Ishikawa (cell line): ENCODE measurements around the gene EBF4.

Experiments
- CEBPB ChIP-seq: IDR thresholded peaks from 2 replicates; pipeline ENCODE4 v1.6.1; 2012
- CREB1 ChIP-seq: IDR thresholded peaks from 2 replicates; pipeline ENCODE4 v1.6.1; 2012; ENCODE audit warnings: low read depth
- EGR1 ChIP-seq: IDR thresholded peaks from 2 replicates; pipeline ENCODE4 v1.6.1; 2012
- EP300 ChIP-seq: IDR thresholded peaks from 2 replicates; pipeline ENCODE4 v1.6.1; 2012; ENCODE audit warnings: borderline replicate concordance
- FOXM1 ChIP-seq: IDR thresholded peaks from 2 replicates; pipeline ENCODE4 v1.6.1; 2012; ENCODE audit warnings: low read depth, borderline replicate concordance
- MAX ChIP-seq: IDR thresholded peaks from 2 replicates; pipeline ENCODE4 v1.6.1; 2012
- NFIC ChIP-seq: IDR thresholded peaks from 2 replicates; pipeline ENCODE4 v1.6.1; 2012
- RAD21 ChIP-seq: IDR thresholded peaks from 2 replicates; pipeline ENCODE4 v1.6.1; 2012; ENCODE audit warnings: low read depth
- REST ChIP-seq: IDR thresholded peaks from 2 replicates; pipeline ENCODE4 v1.6.1; 2012; ENCODE audit warnings: low read depth, mild to moderate bottlenecking
- TAF1 ChIP-seq: IDR thresholded peaks from 2 replicates; pipeline ENCODE4 v1.6.1; 2012; ENCODE audit warnings: low read depth, mild to moderate bottlenecking
- TCF12 ChIP-seq: IDR thresholded peaks from 2 replicates; pipeline ENCODE4 v1.6.1; 2012; ENCODE audit warnings: low read depth
- TEAD4 ChIP-seq: IDR thresholded peaks from 2 replicates; pipeline ENCODE4 v1.6.1; 2012
- USF1 ChIP-seq: IDR thresholded peaks from 2 replicates; pipeline ENCODE4 v1.6.1; 2012
- YY1 ChIP-seq: IDR thresholded peaks from 2 replicates; pipeline ENCODE4 v1.6.1; 2012; ENCODE audit warnings: low read depth
- ZBTB7A ChIP-seq: IDR thresholded peaks from 2 replicates; pipeline ENCODE4 v1.6.1; 2012; ENCODE audit warnings: low read depth

The EBF4 gene

GRCh38 chr20:2709205-2709981 is 16.8 kb downstream of the EBF4 start:
- TF ChIP-seq TCF12 (no peak), TAF1 (no peak), EGR1 (no peak), YY1 (no peak), NFIC (no peak), MAX (no peak), CREB1 (no peak), CEBPB (no peak), REST (no peak), FOXM1 (no peak), EP300 (no peak), RAD21 (no peak), TEAD4 (no peak), USF1 (no peak), ZBTB7A (no peak)

- TF ChIP-seq ZBTB7A (no peak), USF1 (peak; percentile 11; the same call in 1 of the 2 replicates), RAD21 (peak; percentile 58), CREB1 (no peak), REST (no peak)
These were observed 20.7 kb downstream of the EBF4 start for GRCh38 chr20:2713285-2713684.

- TF ChIP-seq TAF1 (no peak), RAD21 (no peak), EP300 (no peak), YY1 (no peak), EGR1 (no peak), ZBTB7A (no peak), USF1 (no peak), REST (no peak), FOXM1 (no peak), TEAD4 (no peak), MAX (no peak), NFIC (no peak), CREB1 (no peak), CEBPB (no peak), TCF12 (no peak)
These were observed 36.7 kb downstream of the EBF4 start for GRCh38 chr20:2729251-2729713.

- TF ChIP-seq CEBPB (no peak), RAD21 (no peak), YY1 (no peak), TCF12 (no peak), EP300 (no peak), REST (no peak), MAX (no peak), ZBTB7A (no peak), TAF1 (no peak), CREB1 (no peak), TEAD4 (no peak), FOXM1 (no peak), EGR1 (no peak), NFIC (no peak), USF1 (no peak)
These were observed 37.2 kb downstream of the EBF4 start for GRCh38 chr20:2729791-2730190.
